Measurements from ENCODE around the gene TPD52L2. TPM values are rescaled to one million over a fixed set of nuclear protein-coding genes. Genes with fewer than 3 reads are reported as not detected.
A peak's percentile ranks its signal among the peaks of the same experiment; 100 is the strongest.

Gene TPD52L2
- total RNA-seq, 1 experiment from 2014 or later = 113 TPM

DNA sequence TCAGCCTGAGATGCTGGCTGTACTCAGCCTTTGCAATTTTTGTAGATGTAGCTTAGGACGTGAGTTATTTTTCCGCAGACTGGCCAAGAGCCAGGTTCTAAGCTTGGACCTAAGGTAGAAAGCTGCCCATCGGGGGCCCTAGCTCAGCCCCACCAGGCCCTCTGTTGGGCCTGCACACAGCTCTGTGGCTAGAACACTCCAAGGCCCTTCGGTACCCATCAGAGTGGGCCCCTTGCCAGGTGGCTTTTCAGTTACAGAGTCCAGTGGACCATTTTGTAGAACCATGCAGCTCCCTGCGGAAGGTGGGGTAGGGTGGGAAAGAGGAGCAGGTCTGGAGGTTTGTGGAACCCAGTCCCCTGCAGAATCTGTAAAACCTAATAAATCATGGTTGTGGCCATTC lies 68.6 kb downstream of the TPD52L2 start:
- Histone ChIP-seq H3K9me3 (ENCODE audit: control insufficient read depth, insufficient read depth, low read depth, low read length) (no peaks in the 10 kb centered on the region), H3K4me3 (ENCODE audit: low read depth in 2 of 2, low read length in 2 of 2) (no peak overlapping the region), H3K36me3 (ENCODE audit: control insufficient read depth, insufficient read depth, low read length) (peaks cover 4% of the 10 kb centered on the region; the same call in 1 of the 2 replicates), H3K27ac (ENCODE audit: low read length) (no peak overlapping the region), H3K27me3 (ENCODE audit: control insufficient read depth, insufficient read depth, low read length) (no peaks in the 10 kb centered on the region), H3K4me1 (ENCODE audit: control insufficient read depth, insufficient read depth, low read length) (no peaks in the 10 kb centered on the region)
- in situ Hi-C loops (cut with HindIII; ENCODE audit: low pct_unique_long_range_greater_than_20kb, low sequenced_read_pairs) = no loop called here
- intact Hi-C loops (cut with micrococcal nuclease; ENCODE audit: unreplicated experiment) = no loop called here
- ChIA-PET CTCF (no interaction called here), POLR2A (no interaction called here)
- ATAC-seq (no peak), DNase-seq (ENCODE audit: low read depth, low spot score) (no peak)
- TSS peak; percentile 62 for BruUV-seq (replicated peaks)
- TF ChIP-seq POLR2AphosphoS5 (IDR thresholded peaks at IDR 0.05; ENCODE audit: low read depth, low read length) (no peak), TCF7L2 (IDR thresholded peaks at IDR 0.05; ENCODE audit: low read depth, low read length) (no peak), SIN3A (IDR thresholded peaks at IDR 0.05; ENCODE audit: borderline replicate concordance, insufficient read depth, low read depth, low read length) (no peak)
- TF ChIP-seq, protein P1, sequence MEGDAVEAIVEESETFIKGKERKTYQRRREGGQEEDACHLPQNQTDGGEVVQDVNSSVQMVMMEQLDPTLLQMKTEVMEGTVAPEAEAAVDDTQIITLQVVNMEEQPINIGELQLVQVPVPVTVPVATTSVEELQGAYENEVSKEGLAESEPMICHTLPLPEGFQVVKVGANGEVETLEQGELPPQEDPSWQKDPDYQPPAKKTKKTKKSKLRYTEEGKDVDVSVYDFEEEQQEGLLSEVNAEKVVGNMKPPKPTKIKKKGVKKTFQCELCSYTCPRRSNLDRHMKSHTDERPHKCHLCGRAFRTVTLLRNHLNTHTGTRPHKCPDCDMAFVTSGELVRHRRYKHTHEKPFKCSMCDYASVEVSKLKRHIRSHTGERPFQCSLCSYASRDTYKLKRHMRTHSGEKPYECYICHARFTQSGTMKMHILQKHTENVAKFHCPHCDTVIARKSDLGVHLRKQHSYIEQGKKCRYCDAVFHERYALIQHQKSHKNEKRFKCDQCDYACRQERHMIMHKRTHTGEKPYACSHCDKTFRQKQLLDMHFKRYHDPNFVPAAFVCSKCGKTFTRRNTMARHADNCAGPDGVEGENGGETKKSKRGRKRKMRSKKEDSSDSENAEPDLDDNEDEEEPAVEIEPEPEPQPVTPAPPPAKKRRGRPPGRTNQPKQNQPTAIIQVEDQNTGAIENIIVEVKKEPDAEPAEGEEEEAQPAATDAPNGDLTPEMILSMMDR (IDR thresholded peaks at IDR 0.05) = no peak
- TF ChIP-seq, protein P2, sequence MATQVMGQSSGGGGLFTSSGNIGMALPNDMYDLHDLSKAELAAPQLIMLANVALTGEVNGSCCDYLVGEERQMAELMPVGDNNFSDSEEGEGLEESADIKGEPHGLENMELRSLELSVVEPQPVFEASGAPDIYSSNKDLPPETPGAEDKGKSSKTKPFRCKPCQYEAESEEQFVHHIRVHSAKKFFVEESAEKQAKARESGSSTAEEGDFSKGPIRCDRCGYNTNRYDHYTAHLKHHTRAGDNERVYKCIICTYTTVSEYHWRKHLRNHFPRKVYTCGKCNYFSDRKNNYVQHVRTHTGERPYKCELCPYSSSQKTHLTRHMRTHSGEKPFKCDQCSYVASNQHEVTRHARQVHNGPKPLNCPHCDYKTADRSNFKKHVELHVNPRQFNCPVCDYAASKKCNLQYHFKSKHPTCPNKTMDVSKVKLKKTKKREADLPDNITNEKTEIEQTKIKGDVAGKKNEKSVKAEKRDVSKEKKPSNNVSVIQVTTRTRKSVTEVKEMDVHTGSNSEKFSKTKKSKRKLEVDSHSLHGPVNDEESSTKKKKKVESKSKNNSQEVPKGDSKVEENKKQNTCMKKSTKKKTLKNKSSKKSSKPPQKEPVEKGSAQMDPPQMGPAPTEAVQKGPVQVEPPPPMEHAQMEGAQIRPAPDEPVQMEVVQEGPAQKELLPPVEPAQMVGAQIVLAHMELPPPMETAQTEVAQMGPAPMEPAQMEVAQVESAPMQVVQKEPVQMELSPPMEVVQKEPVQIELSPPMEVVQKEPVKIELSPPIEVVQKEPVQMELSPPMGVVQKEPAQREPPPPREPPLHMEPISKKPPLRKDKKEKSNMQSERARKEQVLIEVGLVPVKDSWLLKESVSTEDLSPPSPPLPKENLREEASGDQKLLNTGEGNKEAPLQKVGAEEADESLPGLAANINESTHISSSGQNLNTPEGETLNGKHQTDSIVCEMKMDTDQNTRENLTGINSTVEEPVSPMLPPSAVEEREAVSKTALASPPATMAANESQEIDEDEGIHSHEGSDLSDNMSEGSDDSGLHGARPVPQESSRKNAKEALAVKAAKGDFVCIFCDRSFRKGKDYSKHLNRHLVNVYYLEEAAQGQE (IDR thresholded peaks at IDR 0.05; ENCODE audit: insufficient read depth in 1 of 2, low read depth in 2 of 2, low read length in 1 of 2) = no peak

DNA sequence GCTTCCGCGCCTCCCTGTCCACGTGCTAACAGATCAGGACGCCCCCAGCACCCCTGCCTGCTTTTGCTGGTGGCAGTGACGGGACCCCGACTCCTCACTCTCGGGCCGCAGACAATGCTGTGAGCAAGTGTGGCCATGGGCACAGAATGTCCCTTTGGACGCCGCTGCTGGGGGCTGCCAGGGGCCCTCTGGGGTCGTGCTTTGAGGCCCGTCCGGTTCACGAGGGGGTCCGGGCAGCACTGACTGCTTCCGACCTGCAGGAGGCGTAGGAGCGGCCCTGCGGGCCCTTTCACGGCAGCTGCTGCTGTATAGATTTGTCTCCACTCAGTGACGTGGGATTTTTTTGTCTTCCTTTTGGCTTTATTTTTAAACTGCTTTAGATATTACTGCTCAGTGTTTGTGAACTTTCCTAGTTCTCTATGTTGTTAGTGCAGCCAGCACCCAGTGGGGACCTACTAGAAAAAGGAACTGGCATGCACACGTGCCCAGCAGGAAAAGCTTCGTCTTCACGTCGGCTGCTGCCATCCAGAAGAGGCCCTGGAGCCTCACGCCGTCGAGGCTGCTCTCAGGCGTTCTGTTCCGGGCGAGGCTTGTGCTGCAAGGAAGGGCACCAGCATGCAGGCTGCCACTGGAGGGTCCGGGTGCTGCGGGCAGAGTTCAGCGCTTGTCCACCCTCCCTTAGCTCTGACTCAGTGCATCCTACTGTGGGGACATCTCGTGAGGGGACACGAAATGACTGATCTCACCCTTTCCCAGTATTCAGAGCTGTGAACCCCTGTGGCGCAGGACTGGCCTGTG lies 69.4 kb downstream of the TPD52L2 start:
- in situ Hi-C loops (cut with HindIII; ENCODE audit: low pct_unique_long_range_greater_than_20kb, low sequenced_read_pairs) = no loop called here
- no peaks in the 10 kb centered on the region for H3K27me3 ChIP-seq (ENCODE audit: control insufficient read depth, insufficient read depth, low read length)
- ChIA-PET POLR2A (no interaction called here), CTCF (interaction anchor here (0.5 kb wide), 1 partner anchor 296 kb away, joined by 4 read pairs; no protein-coding TSS in a partner anchor)
- ATAC-seq = no peak
- H3K36me3 ChIP-seq (ENCODE audit: control insufficient read depth, insufficient read depth, low read length) = 0 out of 2 replicates have a peak, but pooled peaks cover 2% of the 10 kb centered on the region
- no peaks in the 10 kb centered on the region for H3K4me1 ChIP-seq (ENCODE audit: control insufficient read depth, insufficient read depth, low read length)
- no peak for DNase-seq (ENCODE audit: low read depth, low spot score)
- no peak overlapping the region for H3K4me3 ChIP-seq (ENCODE audit: low read depth in 2 of 2, low read length in 2 of 2)
- no peak overlapping the region for H3K27ac ChIP-seq (ENCODE audit: low read length)
- no TSS peak for BruUV-seq (replicated peaks)
- TF ChIP-seq POLR2AphosphoS5 (IDR thresholded peaks at IDR 0.05; ENCODE audit: low read depth, low read length) = no peak
- no peak for TF ChIP-seq TCF7L2 (IDR thresholded peaks at IDR 0.05; ENCODE audit: low read depth, low read length)
- TF ChIP-seq, protein P1 (IDR thresholded peaks at IDR 0.05) = no peak
- intact Hi-C loops (cut with micrococcal nuclease; ENCODE audit: unreplicated experiment) = no loop called here
- H3K9me3 ChIP-seq (ENCODE audit: control insufficient read depth, insufficient read depth, low read depth, low read length) = no peaks in the 10 kb centered on the region
